ENCODE measurements around the gene CT47A1. TPM values are rescaled to one million over a fixed set of nuclear protein-coding genes. Genes with fewer than 3 reads are reported as not detected.
"Not testable (repeated sequence)": the region's sequence is repeated elsewhere in the genome, so short reads cannot be mapped to it uniquely, and the experiment has no call there.

The CT47A1 gene
- not detected in 2 replicates for total RNA-seq (2013; cell fraction: nucleolus; rRNA removed)
- total RNA-seq (2014; rRNA removed) (not detected in 2 replicates), total RNA-seq (2014; rRNA removed; fragmentation: Illumina TruSeq; extraction: Trizol) (not detected in 2 replicates), total RNA-seq (2021) (not detected in 2 replicates), polyA plus RNA-seq (2011; rRNA removed) (not detected in 2 replicates), polyA plus RNA-seq (2014; fragmentation: Illumina TruSeq; extraction: Trizol) (not detected in 2 replicates), polyA plus RNA-seq (2014; fragmentation: Nextera tagmentation; extraction: Ambion mirVana) (not detected), polyA plus RNA-seq (2014; rRNA removed) (not detected in 2 replicates), polyA plus RNA-seq (2016; fragmentation: Nextera tagmentation; extraction: Ambion mirVana) (not detected), polyA minus RNA-seq (2011; rRNA and poly(A)+ RNA removed) (not detected in 2 replicates), Bru-seq, nascent RNA (not detected), BruChase-seq, experiment 1, labeled RNA remaining after a 6-hour chase (not detected), BruChase-seq, experiment 2, labeled RNA remaining after a 2-hour chase (not detected)
- polyA plus RNA-seq (2011; ENCODE audit: low read depth), result not detected
- polyA plus RNA-seq (2011; cell fraction: cytosol; rRNA removed), result not detected in 2 replicates
- not detected in 2 replicates for polyA plus RNA-seq (2011; cell fraction: nucleus; rRNA removed)
- polyA plus RNA-seq (2012), result not detected in 2 replicates
- polyA minus RNA-seq (2011; cell fraction: cytosol; rRNA and poly(A)+ RNA removed), result not detected in 2 replicates
- not detected in 2 replicates for polyA minus RNA-seq (2011; cell fraction: nucleus; rRNA and poly(A)+ RNA removed)
- long read RNA-seq, experiment 1, result 0 reads
- long read RNA-seq, experiment 2, result 0 reads

GRCh38 chrX:120985660-120986059 lies at the start of gene CT47A1:
Gene CT47A1 (minus strand): TSS chrX:120985760. CDS start chrX:120985529, 231 bp downstream.
- RAD21 ChIA-PET (ENCODE audit: unreplicated experiment); FAIRE-seq; POLR2A ChIA-PET: not testable (repeated sequence)

GRCh38 chrX:121032531-121032930 lies 47.0 kb upstream of the CT47A1 start:
- Histone ChIP-seq H3K79me2 (ENCODE audit: control insufficient read depth, insufficient read depth, low read length) (no peaks in the 10 kb centered on the region), H4K20me1 (ENCODE audit: control insufficient read depth, insufficient read depth) (no peaks in the 10 kb centered on the region), H3K27ac (ENCODE audit: control insufficient read depth, insufficient read depth) (no peak overlapping the region), H3K36me3 (ENCODE audit: control insufficient read depth in 2 of 2, insufficient read depth in 2 of 2, low read length in 1 of 2) (no peaks in the 10 kb centered on the region), H2AFZ (ENCODE audit: control insufficient read depth, low read depth, low read length) (no peak overlapping the region), H3K9me3 (replicated peaks; ENCODE audit: control insufficient read depth, insufficient read depth, low read length) (no peaks in the 10 kb centered on the region), H3K4me1 (ENCODE audit: control insufficient read depth, insufficient read depth, low read length) (no peaks in the 10 kb centered on the region), H3K4me2 (ENCODE audit: control insufficient read depth, insufficient read depth) (no peak overlapping the region), H3K4me3 (no peak overlapping the region), H3K27me3 (replicated peaks in 1 of 2; ENCODE audit: control insufficient read depth in 2 of 2, insufficient read depth in 2 of 2, low read length in 1 of 2) (no peaks in the 10 kb centered on the region), H3K9ac (ENCODE audit: control insufficient read depth, insufficient read depth, low read length) (no peak overlapping the region)
- ChIA-PET RAD21 (ENCODE audit: unreplicated experiment) (no interaction called here), POLR2A (no interaction called here), CTCF (no interaction called here), SMC1A (ENCODE audit: uncharacterized antibody, unreplicated experiment) (no interaction called here)
- ATAC-seq (no peak), FAIRE-seq (no peak), DNase-seq (ENCODE audit: low read depth, low spot score) (no peak)
- intact Hi-C loops (cut with micrococcal nuclease; ENCODE audit: unreplicated experiment) (no loop called here), in situ Hi-C loops (cut with MboI) (no loop called here)
- BruUV-seq (replicated peaks), result no TSS peak
- WGBS (ENCODE audit: insufficient coverage, insufficient replicate concordance, low lambda C conversion rate, missing lambda C conversion rate), result 10% methylated on average over 2 of the region's 2 CpGs
- TF ChIP-seq SPI1 (IDR thresholded peaks at IDR 0.05; ENCODE audit: borderline replicate concordance, insufficient read depth, low read depth, low read length), result no peak
- TF ChIP-seq NFIC (IDR thresholded peaks at IDR 0.05; ENCODE audit: low read depth, low read length), result no peak
- TF ChIP-seq EP300 (IDR thresholded peaks at IDR 0.05; ENCODE audit: borderline replicate concordance in 1 of 2, control insufficient read depth in 1 of 2, low read depth in 2 of 2, low read length in 2 of 2), result no peak
- no peak for TF ChIP-seq LARP7 (IDR thresholded peaks at IDR 0.05)
- no peak for TF ChIP-seq TARDBP (IDR thresholded peaks at IDR 0.05; ENCODE audit: borderline replicate concordance)
- no peak for TF ChIP-seq EED (IDR thresholded peaks at IDR 0.05; ENCODE audit: low read depth)
- TF ChIP-seq HCFC1 (IDR thresholded peaks at IDR 0.05; ENCODE audit: low read length), result no peak
- TF ChIP-seq ZBTB11 (CRISPR knock-in tag; IDR thresholded peaks at IDR 0.05), result no peak
- no peak for TF ChIP-seq HSF1 (IDR thresholded peaks at IDR 0.05; ENCODE audit: low read depth, low read length)
- TF ChIP-seq TAF1 (IDR thresholded peaks at IDR 0.05; ENCODE audit: borderline replicate concordance, low read depth, low read length), result no peak

More at GRCh38 chrX:120985660-120986059, at the start of gene CT47A1:
- H3K27me3 ChIP-seq (replicated peaks in 1 of 2; ENCODE audit: control insufficient read depth in 2 of 2, insufficient read depth in 2 of 2, low read length in 1 of 2); H3K9me3 ChIP-seq (replicated peaks; ENCODE audit: control insufficient read depth, insufficient read depth, low read length); SMC1A ChIA-PET (ENCODE audit: uncharacterized antibody, unreplicated experiment); H3K36me3 ChIP-seq (ENCODE audit: control insufficient read depth in 2 of 2, insufficient read depth in 2 of 2, low read length in 1 of 2); intact Hi-C loops (cut with micrococcal nuclease; ENCODE audit: unreplicated experiment); H3K4me3 ChIP-seq; in situ Hi-C loops (cut with MboI); H2AFZ ChIP-seq (ENCODE audit: control insufficient read depth, low read depth, low read length); H4K20me1 ChIP-seq (ENCODE audit: control insufficient read depth, insufficient read depth); ATAC-seq; BruUV-seq (replicated peaks); H3K4me2 ChIP-seq (ENCODE audit: control insufficient read depth, insufficient read depth); H3K9ac ChIP-seq (ENCODE audit: control insufficient read depth, insufficient read depth, low read length); H3K27ac ChIP-seq (ENCODE audit: control insufficient read depth, insufficient read depth); H3K4me1 ChIP-seq (ENCODE audit: control insufficient read depth, insufficient read depth, low read length); DNase-seq (ENCODE audit: low read depth, low spot score); H3K79me2 ChIP-seq (ENCODE audit: control insufficient read depth, insufficient read depth, low read length); CTCF ChIA-PET: not testable (repeated sequence)
- no CpG with 5 or more reads among the region's 8 CpGs for WGBS (ENCODE audit: insufficient coverage, insufficient replicate concordance, low lambda C conversion rate, missing lambda C conversion rate)

Measured in GM12878 (cell line).